Mucosa of gallbladder (tissue), 1 donor: ENCODE data around the gene IGF1R. TPM values are rescaled to one million over a fixed set of nuclear protein-coding genes. Genes with fewer than 3 reads are reported as not detected.
A peak's percentile ranks its signal among the peaks of the same experiment; 100 is the strongest.

ENCODE experiments used
- DNase-seq: peaks from one replicate; pipeline ENCODE4 v3.0.0-alpha.2; 2020; ENCODE audit warnings: low spot score
- total RNA-seq: library from RNA; stranded (reverse); gene quantifications from one replicate; pipeline ENCODE4 v1.2.1, GENCODE V29; 2021
- donor health status: DM: no; HTN: no; CAD: no.

The IGF1R gene
- total RNA-seq, 1 donor from 2014 or later: 46.9 TPM

DNA sequence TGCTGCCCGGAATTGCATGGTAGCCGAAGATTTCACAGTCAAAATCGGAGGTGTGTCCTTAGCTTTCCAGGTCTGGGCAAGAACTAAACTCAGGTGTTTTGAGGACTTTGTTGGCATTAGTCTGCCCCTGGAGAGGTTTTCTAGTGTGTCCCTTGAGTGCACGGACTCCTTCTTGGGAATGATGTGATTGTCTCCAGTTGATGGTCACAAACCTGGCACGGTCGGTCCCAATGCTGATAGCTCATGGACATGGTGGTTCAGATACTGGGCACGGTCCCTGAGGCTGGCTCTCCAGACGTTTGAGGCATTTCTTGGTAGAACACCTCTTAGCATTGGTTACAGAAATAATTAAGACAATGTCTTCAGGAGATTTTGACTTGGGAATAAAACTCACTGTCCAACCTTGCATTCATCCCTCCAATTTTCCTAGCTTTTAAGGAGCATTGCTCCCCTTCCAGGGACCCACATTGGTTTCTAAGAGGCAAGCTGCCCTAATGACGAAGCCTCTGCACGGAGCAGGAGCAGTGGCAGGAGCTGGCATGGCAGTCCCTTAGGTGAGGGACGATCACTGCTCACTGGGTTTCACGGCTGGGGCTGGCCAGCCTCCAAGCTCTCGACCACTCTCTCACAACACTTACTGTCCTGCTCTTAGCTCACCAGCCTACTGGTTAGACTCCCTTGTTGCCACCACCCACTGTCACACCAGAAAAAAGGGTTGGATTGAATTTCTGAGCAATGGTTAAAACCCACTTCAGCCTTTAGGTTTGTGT is 291.2 kb downstream of the IGF1R start:
- no peak for DNase-seq

DNA sequence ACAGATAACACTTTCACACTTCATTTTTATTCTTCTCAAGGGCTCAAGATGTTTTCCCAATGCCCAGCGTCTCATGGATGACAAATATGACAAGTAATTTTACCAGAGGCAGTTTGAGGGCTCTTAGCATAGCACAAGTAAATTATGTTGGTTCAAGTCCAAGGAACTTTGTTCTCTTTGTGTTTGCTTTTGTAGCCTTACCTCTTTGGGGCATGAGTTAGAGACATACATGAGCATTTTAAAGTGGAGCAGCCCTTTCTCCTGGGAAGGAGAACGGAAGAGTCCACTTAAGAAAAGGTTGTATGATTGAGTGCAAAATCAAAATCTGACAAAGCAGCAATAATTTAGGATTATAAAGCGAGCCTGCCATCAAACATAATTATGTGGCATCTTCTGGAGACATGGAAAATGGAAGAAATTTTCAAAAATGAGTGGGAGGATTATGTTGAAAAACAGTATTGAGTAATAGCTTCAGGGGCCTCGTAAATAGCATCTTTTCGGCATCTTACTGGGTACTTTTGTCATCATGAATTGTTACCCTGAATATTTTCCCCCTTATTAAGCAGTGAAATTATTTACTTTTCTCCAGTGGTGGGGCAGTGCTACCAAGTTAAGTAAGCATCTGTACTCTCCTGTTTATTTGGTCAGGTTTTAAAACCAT is 293.4 kb downstream of the IGF1R start:
- no peak for DNase-seq

DNA sequence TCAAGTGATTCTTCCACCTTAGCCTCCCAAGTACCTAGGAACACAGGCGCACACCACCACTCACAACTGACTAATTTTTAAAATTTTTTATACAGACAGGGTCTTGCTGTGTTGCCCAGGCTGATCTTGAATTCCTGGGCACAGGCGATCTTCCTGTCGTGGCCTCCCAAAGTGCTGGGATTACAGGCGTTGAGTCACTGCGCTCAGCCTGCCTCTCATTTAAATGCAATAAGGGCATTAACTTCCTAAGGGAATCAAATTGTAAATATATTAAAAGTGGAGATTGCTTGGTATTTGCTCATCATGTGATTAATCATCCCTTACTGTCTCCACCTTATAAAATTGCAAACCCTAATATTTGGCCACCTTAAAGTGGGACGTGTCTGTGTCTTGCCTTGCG is 294.1 kb downstream of the IGF1R start:
- DNase-seq: no peak

DNA sequence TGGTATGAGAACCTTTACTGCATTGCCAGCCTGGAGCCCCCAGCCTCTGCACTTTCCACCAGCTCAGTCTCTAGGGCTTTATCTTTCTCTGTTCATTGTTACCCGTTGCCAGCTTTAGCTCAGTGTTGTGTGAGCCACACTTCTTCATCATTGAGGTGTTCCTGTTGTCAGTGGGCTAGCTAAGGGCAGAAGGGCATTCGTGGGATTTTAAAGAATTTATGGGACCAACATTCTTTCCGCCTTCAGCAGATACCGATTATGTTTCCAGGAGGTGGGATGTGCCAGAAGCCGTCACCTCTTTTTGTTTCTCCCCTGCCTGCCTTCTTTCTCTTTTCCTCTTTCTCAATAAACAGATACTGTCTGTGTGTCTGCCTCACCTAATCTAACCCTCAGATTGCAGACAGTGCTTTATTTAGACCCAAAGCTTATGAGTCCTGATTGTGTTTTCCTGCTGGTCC is 294.7 kb downstream of the IGF1R start:
- DNase-seq: no peak

DNA sequence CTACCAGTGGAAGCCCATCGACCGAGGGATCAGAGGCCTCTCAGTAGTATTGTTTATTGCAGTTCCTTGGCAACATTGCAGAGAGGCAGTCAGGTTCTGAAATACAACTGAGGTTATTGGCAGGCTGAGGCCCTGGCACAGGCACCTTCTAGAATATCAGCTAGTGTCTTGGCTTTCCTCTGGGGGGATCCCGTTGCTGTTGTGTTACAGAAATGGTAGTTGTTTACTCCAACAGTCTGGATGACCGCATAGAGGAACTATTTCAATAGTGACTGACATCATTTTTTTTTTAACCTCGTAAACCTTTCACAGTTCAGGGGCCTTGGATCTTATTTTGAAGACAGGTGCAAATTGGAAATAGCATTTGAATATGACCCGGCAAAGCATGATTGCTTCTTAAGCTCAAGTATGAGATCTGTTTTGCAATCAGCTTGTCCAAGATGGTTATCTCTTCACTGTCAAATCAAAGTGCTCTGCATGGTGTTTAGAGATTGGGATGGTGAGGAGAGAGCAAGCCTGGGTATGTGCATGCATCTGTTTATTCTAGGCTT is 295.3 kb downstream of the IGF1R start:
- no peak for DNase-seq

DNA sequence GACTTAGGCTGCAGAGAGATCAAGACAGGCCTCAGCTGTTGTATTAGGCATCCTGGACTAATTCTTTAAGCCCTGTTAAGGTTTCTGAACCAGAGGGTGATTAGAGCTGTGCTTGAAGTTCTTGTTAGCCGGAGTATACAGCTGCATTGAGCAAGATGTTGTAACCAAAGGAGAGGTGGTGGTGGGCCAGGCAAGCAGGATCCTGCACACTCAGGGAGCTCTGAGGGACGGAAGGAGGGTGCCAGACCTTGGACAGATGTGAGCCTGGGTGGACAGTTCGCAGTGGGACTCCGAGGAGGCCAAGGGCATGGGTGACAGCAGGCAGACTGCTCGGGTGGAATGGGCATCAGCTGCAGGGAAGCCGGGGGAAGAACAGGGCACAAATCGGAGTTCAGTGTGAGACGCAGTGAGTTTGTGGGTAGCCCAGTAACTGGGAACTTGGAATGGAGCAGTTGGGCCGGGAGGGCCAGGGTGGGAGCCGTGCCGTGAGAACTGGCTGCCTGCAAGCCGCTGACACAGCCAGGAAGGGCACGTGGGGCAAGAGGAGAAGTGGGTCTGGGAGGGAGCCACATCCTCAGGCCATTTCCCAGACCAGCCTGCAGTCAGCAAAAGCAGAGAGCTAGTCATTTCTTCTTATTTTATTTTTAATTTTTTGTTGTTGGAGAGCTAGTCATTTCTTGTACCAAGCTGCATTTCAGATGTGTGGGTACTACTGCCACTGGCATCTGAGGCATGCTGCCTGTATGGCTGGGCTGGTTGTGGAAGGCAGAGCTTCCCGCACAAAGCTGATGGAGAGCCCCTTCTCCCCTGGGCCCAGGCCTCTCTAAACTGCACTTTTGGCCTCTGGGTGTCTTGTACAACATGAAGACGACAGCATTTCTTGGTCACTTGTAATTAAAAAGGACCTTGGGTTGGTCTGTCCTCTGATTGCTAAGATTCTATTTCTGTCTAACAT is 298.2 kb downstream of the IGF1R start:
- no peak for DNase-seq

DNA sequence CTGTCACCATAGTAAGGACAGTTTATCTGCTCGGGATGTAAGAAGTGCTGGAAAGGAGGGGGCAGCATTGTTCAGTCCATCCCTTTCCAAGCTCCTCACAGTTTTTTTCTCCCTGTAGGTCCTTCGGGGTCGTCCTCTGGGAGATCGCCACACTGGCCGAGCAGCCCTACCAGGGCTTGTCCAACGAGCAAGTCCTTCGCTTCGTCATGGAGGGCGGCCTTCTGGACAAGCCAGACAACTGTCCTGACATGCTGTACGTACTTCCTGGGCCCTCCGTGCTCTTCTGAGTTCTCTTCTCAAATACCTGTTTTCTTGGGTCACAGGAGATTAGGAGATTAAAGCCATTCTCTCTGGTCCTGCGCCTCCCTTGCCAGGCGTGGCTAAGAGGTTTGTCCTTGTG is 300.1 kb downstream of the IGF1R start:
- no peak for DNase-seq

DNA sequence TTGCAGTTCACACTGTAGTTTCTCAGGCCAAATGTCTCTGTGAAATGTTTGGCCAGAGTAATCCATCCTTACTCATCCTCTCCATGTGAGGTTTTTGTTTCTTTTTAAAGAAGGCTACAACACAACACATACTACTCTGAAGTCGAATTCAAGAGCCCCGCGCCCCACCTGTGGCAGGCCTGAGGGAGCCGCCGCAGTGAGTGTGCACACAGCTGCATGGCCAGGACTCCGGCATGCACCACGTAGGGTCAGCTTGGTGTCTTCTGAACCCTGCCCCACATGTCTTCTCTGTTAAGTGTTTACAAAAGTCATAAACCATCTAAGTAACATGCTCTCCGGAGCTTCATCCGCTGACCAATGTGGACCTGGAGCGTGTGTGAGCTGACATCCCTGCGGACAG is 300.6 kb downstream of the IGF1R start:
- DNase-seq: no peak

DNA sequence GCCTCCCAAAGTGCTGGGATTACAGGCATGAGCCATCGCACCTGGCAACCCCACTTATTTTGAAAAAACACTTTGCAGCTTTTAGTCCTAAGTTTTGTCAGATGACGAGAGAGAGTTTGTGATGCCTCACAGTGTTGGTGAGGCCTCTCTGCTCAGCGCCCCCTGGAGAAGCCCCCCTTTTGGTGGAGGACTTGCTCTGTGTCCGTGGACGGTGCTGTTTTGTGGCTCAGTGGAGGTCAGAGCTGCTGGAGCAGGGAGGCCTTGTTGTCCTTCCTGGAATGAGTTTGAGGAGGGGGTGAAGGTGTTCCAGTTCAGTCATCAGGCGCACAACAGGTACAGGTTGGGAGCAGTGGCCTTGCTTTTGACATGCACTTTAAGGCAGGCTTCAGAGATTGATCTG is 301.3 kb downstream of the IGF1R start:
- no peak for DNase-seq

DNA sequence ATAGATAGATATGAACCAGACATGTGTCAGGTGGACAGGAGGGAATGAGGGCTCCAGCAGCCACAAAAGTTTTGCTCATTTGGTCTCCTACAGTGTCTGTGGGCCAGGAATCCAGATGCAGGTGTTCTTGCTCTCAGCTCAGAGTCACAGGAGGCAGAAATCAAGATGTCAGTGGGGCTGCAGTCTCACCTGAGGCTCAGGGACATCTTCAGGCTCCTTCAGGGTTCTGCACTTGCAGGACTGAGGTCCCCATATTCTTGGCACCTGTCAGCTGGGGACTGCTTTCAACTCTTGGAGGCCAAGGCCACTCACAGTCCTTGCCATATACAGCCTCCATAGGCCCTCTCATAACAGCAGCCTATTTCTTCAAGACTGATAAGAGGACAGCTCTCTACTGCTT is 301.9 kb downstream of the IGF1R start:
- DNase-seq: no peak

DNA sequence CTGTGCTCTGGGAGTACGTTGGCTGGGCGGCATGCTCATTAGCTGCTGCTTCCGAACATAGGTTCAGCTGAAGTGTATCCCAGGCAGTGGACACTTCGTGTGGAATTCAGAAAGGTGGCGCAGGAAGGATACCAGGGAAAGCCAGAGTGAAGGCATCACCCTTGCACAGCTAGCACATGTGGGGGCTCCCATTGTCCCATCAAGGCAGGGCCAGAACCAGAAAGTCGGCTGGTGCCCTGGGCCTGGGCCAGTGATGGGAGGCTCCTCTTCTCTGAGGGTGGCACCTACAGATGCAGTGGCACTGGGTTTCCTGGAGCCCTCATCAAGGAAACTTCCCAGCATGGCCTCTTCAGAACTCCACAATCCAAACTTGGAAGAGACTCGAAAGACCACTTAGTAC is 302.7 kb downstream of the IGF1R start:
- DNase-seq: no peak

DNA sequence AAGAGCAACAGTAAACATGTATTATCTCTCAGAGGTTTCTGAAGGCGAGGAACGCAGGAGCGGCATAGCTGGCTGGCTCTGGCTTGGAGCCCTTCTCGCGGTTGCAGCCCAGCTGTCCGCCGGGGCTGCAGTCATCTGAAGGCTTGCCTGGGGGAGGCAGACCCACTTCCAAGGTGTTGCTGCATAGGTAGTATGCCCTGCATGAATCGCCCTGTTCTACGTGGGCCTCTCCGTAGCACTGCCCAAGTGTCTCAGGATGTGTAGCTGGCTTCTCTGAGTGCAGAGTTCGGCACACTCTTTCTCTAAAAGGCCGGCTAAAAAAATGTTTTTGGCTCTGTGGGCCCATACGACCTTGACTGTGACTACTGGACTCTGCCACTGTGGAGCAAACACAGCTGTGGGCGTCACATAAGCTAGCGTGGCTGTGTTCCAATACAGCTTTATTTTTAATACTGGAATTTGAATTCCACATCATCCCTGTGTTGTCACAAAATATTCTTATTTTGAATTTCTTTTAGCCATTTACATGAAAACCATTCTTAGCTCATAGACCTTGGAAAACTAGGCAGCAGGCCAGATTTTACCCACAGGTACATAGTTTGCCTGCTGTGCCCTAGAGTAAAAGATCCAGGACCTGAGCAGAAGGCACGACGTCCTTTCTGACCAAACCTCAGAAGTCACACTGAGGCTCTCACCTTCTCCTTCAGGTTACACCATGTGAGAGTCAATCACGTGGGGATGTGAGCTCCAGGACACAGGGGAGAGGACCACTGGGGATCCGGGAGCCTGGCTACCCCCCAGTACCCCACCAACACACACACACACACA is 303.4 kb downstream of the IGF1R start:
- DNase-seq: no peak

DNA sequence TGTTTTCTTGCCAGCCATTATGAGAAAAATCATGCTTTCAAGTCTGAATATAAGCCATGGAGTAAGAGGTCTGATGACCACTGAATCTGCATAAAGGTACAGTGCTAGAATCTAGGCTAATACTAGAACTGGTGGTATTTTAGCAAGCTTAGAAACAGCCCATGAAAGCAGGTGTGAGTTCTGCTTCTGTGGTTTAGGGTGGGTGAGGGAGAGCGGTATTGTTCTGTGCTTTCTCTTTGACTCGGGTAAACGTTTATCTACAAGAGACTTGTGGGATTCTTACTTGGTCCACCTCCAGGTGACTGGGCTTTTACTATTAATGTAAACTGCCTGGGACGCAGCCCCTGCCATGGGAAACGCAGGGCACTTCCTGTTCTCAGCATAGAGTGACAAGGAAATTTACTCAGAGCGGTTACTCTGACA is 304.1 kb downstream of the IGF1R start:
- DNase-seq: no peak

DNA sequence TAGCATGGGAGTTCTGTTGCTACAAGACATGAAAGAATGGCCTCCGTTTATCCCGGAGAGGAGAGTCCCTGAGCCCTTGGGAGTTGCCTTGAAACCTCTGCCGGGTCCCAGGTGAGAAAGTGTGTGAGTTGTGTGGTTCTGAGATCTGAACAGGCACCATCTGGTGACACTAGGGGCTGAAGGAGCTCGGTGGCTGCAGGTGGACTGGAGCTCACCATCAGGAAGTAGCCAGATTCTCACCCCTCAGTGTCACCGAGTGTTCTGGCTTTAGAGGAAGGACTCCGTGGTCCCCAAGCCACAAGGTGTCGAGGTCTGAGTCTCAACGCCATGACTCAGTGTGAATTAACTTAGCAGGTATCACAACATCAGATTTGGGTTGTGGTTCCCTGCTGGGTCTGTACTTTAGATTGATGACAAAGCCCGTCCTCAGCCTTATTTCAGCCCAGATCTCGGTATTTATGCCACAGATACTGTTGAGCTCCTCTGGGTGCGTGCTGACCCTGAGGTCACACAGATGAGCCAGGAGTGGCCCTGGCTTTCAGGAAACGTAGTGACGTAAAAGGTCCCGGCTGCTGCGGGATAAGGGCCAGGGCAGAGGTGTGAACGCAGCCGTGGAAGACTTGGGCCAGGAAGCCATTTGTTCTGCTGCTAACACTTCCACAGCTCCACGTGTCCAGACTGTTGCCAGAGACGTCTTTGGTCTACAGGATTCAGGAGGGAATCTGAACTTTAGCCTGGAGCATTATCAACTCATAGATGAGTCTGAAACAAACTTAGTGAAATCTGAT is 304.9 kb downstream of the IGF1R start:
- no peak for DNase-seq

DNA sequence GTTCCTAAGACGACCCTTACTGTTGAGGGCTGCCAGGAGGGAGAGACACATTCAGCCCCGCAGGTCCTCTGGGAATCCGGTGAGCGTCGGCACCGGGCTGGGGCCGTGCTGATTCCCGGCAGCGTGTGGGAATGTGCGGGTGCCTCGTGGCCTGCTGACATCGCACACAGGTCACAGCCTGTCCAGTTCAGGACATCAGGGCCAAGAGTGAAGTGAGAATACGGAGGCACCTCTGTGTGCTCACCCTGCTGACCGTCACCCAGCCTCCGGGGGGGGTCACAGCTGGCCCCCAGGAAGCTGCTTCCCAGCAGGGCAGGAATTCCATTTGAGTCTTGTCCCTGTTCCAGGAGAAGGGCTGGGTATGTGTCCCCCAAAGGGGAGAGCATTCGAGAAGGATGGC is 305.6 kb downstream of the IGF1R start:
- no peak for DNase-seq

DNA sequence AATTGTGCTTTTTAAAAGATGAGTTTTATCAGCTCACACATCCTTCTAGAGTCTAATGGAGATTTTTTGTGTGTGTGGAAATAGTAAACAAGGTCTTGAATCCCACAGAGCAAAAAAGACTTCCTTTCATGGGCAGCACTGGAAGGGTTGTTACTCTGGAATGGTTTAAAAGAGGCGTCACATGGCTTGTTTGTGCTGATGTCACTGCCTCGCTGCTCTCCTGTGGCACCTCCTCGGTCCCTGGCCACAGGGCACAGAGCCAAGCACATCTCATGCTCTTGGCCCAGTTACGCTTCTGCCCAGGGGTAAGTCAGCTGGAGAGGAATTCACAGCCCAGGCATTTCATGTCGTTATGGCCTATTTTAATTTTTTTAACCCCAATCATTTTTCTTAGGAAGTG is 306.1 kb downstream of the IGF1R start:
- DNase-seq: peak; percentile 67

DNA sequence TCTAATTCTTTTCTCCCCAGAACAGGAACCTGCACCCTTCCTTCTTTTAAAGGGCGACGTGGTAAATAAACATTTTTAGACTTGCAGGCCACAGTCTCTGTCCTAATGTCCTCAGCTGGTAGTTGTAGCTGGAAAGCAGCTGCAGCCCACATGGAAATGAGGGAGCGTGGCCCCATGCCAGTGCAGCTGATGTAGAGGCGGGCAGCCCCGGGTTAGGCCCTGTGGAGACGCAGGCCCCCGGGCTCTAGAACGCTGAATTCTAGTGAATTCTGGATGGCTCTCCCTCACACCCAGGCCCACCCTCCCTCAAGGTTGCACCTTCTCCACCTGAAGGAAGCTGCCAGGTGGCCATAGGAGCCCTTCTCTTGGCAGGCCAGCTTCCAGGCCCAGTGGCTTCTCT is 307.0 kb downstream of the IGF1R start:
- DNase-seq: no peak

DNA sequence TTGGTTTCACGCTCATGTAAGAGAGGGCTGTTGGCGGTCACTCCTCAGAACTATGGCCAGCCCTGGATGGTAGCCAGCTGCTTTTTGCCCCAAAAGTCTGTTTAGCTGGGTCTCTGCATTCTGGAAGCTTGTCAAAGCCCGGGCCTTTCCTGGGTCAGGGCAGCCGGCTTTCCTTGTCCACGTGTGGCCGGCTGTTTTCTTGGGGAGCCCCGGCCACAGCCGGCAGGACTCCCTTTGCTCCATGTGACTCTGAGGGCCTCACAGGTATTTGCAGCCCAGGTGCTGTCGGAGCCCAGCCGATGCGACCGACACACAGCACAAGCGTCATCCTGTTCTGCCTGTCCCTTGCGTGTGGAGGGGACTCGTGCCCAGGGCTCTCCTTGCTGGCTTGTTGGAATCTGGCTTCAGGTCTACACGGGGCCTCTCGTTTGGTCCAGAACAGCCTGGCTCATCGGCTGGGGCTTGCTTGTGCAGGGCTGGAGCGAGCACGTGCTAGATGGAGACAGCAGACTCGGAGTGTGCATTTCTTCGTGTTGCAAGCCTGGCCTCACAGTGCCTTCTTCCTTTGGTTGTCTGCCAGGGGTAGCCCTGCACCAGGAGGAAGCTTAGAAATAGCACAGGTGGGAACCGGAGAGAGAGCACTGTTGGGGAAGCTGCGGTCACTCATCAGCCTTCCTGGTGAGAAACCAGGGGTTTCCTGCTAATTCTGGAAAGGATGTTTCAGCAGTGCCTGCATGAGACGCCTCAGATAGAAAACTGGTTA is 307.8 kb downstream of the IGF1R start:
- DNase-seq: no peak

DNA sequence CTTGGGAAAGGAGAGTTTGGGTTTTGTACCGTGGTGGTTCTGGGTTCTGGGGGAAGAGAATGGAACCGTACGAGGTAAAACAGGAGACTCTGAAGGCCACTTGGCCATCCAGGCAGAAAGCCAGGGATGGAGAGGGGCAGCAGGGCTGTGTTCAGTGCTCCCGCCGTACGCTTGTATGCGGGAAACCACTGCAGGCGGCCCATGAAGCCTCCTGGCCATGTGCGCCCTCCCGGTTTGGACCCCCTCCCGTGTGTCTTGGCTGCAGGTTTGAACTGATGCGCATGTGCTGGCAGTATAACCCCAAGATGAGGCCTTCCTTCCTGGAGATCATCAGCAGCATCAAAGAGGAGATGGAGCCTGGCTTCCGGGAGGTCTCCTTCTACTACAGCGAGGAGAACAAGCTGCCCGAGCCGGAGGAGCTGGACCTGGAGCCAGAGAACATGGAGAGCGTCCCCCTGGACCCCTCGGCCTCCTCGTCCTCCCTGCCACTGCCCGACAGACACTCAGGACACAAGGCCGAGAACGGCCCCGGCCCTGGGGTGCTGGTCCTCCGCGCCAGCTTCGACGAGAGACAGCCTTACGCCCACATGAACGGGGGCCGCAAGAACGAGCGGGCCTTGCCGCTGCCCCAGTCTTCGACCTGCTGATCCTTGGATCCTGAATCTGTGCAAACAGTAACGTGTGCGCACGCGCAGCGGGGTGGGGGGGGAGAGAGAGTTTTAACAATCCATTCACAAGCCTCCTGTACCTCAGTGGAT is 308.6 kb downstream of the IGF1R start:
- DNase-seq: no peak
